PFSK-1 (cell line): Measurements from ENCODE around the gene AP1B1.

Experiments used
- FOXP2 ChIP-seq: optimal IDR thresholded peaks from 2 replicates; pipeline ENCODE3; 2011; ENCODE audit warnings: borderline replicate concordance, control low read depth, inconsistent platforms; ENCODE audit not compliant: insufficient read depth; ENCODE audit errors: extremely low read length, extremely low read depth
- POLR2AphosphoS5 ChIP-seq: IDR thresholded peaks from 2 replicates; pipeline ENCODE4 v1.6.1; 2012; ENCODE audit warnings: low read depth, mild to moderate bottlenecking, control low read depth, low read length, moderate library complexity
- SIN3A ChIP-seq: IDR thresholded peaks from 2 replicates; pipeline ENCODE4 v1.6.1; 2012; ENCODE audit warnings: mild to moderate bottlenecking, low read length, moderate library complexity, borderline replicate concordance; ENCODE audit not compliant: insufficient read depth
- TAF1 ChIP-seq: IDR thresholded peaks from 2 replicates; pipeline ENCODE4 v1.6.1; 2012; ENCODE audit warnings: low read length, control low read depth, borderline replicate concordance; ENCODE audit not compliant: insufficient read depth
- TF ChIP-seq, protein P1 (sequence below), 2 experiments: IDR thresholded peaks; 2 replicates each; pipeline versions ENCODE4 v1.6.1 to v1.8.0; 2011 to 2012; ENCODE audit warnings: low read depth in 2 of 2, low read length in 2 of 2, control low read depth in 1 of 2, inconsistent platforms in 1 of 2, mild to moderate bottlenecking in 1 of 2, moderate library complexity in 1 of 2; ENCODE audit not compliant: insufficient read depth in 1 of 2

The AP1B1 gene

DNA sequence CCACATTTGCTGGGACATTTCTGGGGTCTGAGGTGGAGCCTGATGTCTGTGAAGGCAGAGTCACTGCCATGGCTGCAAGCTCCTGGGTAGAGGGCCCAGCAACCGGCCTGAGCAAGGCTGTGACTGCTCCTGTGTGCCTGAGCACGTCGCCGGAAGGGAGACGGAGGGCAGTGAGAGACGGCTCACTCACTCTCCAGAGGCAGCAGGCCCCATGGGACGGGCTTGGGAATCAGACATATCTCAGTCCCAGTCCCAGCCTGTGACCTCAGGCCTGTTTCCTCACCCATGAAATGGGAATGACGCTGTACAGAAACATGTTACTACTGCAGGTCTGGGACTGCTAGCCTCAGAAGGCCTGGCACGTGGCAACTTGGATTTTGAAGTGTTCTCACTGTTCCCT lies 36.5 kb downstream of the AP1B1 start:
- no peak for TF ChIP-seq POLR2AphosphoS5
- no peak for TF ChIP-seq FOXP2
- no peak for TF ChIP-seq SIN3A
- TF ChIP-seq TAF1, result no peak
- TF ChIP-seq, protein P1, sequence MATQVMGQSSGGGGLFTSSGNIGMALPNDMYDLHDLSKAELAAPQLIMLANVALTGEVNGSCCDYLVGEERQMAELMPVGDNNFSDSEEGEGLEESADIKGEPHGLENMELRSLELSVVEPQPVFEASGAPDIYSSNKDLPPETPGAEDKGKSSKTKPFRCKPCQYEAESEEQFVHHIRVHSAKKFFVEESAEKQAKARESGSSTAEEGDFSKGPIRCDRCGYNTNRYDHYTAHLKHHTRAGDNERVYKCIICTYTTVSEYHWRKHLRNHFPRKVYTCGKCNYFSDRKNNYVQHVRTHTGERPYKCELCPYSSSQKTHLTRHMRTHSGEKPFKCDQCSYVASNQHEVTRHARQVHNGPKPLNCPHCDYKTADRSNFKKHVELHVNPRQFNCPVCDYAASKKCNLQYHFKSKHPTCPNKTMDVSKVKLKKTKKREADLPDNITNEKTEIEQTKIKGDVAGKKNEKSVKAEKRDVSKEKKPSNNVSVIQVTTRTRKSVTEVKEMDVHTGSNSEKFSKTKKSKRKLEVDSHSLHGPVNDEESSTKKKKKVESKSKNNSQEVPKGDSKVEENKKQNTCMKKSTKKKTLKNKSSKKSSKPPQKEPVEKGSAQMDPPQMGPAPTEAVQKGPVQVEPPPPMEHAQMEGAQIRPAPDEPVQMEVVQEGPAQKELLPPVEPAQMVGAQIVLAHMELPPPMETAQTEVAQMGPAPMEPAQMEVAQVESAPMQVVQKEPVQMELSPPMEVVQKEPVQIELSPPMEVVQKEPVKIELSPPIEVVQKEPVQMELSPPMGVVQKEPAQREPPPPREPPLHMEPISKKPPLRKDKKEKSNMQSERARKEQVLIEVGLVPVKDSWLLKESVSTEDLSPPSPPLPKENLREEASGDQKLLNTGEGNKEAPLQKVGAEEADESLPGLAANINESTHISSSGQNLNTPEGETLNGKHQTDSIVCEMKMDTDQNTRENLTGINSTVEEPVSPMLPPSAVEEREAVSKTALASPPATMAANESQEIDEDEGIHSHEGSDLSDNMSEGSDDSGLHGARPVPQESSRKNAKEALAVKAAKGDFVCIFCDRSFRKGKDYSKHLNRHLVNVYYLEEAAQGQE (IDR thresholded peaks at IDR 0.05; ENCODE audit: insufficient read depth in 1 of 2, low read depth in 2 of 2, low read length in 2 of 2), result no peak

DNA sequence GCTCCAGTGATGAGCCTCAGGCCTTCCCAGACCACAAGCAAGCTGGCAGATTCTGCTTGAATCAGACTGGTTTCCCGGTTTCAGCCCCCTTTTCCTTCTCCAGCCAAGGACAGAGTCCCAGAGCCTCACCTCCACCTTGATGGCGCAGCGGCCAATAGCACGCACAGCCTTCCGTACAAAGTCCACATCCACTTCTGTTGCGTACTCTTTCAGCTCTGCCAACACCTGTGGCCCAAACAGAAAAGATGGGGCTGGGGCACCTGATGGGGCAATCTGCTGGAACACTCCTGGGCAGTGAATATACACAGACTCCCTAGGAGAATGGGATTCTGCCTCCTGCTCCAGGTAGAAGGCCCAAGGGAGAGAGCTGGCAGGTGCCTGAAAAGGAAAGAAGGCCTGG lies 37.3 kb downstream of the AP1B1 start:
- TF ChIP-seq TAF1 (no peak), SIN3A (no peak), FOXP2 (no peak), POLR2AphosphoS5 (no peak)
- TF ChIP-seq, protein P1 (IDR thresholded peaks at IDR 0.05; ENCODE audit: insufficient read depth in 1 of 2, low read depth in 2 of 2, low read length in 2 of 2), result no peak

DNA sequence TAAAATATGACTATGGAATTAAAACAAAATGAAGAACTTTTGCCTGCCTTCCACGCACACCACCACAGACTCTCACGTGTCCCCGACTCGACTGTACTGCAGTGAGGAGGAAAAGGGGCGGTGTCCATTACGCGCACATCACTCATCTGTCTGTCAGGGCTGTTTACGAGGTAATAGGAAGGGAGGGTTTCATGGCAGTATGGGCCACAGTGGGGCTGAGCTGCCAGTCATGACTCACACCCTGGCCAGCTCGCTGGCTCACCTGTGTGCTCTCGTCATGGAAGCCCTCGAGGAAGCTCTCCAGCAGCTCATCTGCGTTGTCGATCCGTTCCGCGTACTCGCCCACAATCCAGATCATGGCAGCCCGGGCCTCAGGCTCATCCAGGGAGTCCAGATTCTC lies 39.4 kb downstream of the AP1B1 start:
- TF ChIP-seq, protein P1 (IDR thresholded peaks at IDR 0.05; ENCODE audit: insufficient read depth in 1 of 2, low read depth in 2 of 2, low read length in 2 of 2), result no peak
- no peak for TF ChIP-seq TAF1
- no peak for TF ChIP-seq POLR2AphosphoS5
- TF ChIP-seq FOXP2, result no peak
- no peak for TF ChIP-seq SIN3A

DNA sequence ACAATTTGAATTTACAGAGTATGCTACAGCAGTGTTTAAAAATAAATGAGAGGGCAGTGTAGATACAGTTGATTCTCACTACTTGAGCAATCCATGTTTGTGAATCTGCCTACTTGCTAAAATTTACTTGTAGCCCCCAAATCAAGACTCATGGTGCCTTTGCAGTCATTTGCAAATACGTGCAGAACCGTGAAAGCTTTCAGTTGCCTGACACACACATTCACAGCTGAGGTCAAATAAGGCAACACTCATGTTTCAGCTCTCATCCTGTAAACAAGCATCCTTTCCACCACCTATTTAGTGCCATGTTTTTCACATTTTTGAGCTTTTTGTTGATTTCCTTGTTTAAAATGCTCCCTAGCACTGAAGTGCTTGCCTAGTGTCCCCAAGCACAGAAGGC lies 40.3 kb downstream of the AP1B1 start:
- TF ChIP-seq SIN3A, result no peak

DNA sequence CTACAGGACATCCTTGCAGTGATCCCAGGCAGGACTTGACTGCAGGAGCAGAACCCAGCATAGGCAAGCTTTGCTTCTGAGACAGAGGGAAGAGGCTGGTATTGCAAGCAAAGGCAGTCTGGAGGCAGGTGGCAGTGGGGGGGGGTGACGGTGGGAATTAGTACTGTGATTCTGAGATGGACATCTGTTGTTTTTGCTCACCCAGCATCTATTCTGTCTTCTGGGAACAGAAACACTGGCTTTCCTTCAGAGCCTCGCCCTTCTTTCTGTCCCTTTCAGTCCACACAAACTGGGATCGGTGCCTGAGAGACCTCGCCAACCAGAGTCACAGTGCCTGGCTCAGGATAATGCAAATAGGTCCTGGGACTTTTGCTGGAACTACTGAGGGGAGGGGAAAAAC lies 41.7 kb downstream of the AP1B1 start:
- TF ChIP-seq TAF1, result no peak
- no peak for TF ChIP-seq POLR2AphosphoS5
- TF ChIP-seq FOXP2, result no peak
- TF ChIP-seq, protein P1 (IDR thresholded peaks at IDR 0.05; ENCODE audit: insufficient read depth in 1 of 2, low read depth in 2 of 2, low read length in 2 of 2), result no peak
- TF ChIP-seq SIN3A, result no peak
